ENCODE data around the gene KLHL29.
"Not testable (repeated sequence)": the region's sequence is repeated elsewhere in the genome, so short reads cannot be mapped to it uniquely, and the experiment has no call there.

KLHL29 gene

DNA sequence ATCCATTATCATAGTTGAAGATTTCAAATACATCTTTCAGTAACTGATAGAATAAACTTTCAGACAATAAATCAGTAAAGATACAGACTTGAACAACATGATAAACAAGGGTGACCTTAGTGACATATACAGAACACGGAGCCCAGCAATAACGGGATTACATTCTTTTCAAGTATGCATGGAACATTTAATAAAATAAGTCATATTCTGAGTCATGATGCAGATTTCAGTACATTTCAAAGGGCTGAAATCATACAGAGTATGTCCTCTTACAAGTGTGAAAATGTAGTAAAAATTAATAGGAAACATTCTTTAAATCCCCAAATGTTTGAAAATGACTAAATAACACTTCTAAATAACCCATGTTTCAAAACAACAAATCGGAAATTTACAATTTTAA, 17.2 kb upstream of the KLHL29 start:
- DNase-seq (ENCODE audit: low read depth), result no peak

DNA sequence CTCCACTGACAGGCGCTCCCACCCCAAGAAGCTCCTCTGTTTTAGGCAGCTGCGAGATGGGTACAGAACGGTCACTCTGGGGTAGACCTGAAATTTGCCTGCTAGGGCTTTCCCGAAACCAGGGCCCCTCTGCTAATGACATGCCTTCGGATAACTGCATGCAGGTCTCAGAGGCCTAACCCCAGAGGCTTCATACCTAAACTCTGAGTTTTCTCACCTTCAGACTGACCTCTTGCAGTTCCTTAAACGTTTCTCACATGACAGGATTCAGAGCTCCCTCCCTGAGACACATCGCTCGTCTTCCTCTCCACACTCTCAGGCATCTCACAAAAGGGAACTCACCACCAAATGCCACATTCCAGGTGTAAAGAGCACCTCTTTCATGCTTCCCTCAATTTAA, 11.3 kb upstream of the KLHL29 start:
- no peak for DNase-seq (ENCODE audit: low read depth)

DNA sequence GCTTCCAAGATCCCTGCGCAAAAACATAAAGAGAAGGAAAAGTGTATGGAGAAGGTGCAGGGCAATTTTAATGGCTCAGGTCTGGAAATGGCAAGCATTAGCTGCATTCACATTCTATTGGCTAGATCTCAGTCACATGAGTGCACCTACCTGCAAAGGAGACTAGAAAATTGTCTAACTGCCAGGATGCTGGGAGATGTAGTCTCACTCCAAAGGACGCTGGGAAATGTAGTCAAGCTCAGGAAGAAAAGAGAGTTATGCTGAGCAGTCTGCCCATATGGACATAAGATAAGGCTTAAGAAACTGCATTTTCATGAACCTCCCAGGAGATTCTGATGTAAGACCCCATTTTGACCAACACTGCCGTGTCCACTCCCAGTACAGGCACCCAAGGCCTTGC, 9.5 kb upstream of the KLHL29 start:
- no peak for DNase-seq (ENCODE audit: low read depth)

DNA sequence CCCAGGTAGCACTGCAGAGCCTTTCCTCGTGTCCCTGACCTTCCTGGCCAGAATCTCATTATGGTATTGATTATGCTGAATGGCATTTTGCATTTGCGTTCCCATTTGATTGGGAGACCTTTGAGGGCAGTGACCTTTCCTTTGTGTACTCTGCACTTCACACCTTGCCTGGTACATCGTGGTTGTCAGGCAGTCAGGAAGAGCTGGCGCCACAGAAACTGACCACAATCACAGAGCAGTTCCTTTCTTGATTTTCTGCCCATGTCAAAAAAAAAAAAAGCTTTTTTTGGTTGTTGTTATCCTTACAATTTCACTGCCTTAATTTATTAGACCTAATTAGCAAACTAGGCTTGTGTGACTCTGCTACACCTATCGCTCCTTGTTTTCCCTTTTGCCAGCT, 8.9 kb upstream of the KLHL29 start:
- DNase-seq (ENCODE audit: low read depth), result no peak

DNA sequence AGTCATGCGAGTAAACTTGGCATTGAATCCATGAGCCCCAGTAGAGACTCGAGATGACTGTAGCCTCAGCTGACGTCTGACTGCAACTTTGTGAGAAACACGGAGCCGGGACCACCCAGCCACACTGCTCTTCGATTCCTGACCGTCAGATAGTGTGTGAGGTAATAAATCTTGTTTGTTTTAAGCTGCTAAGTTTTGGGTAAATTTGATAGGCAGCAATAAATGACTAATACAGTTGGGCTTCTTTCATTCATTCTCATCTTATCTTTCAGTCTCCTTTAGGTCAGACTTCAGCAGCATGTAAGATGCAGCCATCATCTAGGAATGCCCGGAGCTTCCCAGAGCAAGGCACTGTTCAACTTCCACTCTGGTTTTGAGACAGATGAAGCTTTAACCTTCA, 8.0 kb upstream of the KLHL29 start:
- no peak for DNase-seq (ENCODE audit: low read depth)

DNA sequence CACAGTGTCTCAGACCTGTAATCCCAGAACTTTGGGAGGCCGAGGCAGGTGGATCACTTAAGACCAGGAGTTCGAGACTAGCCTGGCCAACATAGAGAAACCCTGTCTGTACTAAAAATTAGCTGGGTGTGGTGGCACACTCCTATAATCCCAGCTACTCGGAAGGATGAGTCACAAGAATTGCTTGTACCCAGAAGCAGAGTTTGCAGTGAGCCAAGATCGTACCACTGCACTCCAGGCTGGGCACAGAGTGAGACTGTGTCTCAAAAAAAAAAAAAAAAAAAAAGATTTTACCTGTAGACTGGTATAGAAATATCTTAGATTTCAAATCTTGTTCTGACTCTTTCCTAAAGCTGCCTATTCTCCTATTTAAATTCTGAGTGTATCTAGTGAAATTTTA, 7.2 kb upstream of the KLHL29 start:
- DNase-seq (ENCODE audit: low read depth), result no peak

DNA sequence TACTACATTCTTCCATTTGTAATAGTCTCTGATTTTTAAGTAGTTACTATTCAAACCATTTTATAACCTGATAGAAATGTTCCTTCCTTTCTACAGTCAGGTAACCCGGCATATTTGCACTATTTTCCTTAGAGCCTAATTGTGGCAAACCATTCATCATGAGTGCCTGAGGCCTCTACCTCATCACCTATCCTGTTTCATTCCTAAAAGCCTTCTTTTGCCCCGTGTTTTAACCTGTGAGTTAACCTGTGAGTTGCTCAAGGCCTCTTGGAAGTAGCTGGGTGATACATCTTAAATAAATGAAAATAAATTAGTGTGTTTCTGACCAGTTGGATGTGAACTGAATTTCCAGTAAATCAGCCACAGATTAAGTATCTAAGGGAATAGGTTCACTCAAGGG, 6.5 kb upstream of the KLHL29 start:
- DNase-seq (ENCODE audit: low read depth), result no peak

DNA sequence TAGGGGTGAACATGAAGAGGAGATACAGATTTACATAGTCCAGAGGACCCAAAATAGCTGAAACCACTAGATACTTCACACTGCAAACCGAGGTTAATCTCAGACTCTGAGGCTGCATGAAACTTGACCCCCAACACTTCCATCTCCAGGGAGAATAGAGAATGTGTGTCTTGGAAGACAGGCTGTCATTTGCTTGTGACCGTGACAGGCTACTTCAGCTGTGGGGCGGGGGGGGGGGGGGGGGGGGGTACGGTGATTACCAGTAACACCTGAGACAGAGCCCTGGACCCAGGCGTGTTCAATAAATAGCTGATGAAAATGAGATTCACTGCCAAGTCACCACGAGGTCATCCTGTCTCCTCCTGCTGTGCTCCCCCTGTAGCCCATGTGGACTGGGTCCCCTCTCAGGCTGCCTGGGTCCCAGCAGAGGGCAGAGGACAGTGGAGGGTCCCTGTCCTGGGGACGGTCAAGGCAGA, 5.7 kb upstream of the KLHL29 start:
- no peak for DNase-seq (ENCODE audit: low read depth)

DNA sequence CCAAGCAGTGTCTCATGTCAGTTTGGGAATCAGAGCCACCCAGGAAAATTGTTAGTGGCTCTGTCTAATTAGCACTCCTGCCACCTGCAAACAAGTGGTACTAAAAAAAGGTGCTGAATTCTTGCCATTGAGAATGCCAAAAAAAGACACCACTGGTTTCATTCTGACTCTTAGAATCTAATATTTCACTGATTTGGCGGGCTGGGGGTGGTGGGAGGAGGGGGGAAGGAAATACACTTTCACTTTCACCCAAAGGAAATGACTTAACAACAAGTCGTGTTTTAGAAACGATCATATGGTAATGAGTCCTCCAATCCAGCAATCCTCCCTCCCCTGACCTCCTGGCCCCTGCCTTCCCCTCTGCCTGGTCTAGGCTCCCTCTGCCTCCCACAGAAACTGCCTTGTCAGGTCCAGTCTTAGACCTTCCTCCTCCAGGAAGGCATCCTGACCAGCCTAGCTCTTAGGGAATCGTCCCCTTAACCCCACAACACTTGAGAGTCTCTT, 4.4 kb upstream of the KLHL29 start:
- DNase-seq (ENCODE audit: low read depth), result no peak

DNA sequence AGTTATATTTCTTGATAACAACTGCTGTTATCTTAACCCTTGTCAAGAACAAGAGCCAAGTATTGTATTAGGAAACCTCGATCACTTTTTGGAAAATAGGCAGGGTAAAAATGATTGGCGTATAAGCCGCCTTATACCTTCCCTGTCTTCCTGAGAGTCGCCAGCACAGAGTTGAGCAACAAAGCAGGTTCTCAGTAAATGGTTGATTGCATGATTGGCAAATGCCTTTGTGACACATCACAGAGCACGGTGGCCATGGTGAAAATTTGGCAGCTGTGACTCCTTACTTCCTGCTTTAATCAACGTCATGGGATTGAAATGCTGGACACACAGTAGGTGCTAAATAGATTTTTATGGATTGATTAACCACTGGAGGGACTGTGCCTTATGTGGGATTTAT, 3.9 kb upstream of the KLHL29 start:
- DNase-seq (ENCODE audit: low read depth), result no peak

DNA sequence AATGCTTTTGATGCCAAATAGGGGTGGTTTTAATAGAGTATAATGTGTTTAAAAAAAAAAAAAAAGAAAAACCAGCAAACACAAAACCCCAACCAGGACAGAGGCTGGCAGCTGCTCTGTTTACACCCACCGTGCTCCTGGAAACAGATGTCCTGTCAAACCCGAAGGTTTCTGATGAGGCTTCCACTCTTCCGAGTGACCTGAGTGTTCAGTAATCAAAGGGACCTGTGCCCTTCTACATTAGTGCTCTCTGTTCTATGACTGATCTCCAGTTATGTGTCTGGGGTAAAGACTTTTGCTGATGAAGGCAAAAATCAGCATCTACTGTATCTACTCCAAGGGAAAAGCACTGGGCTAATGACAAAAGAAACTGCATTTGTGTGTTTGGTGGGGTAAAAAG, 3.5 kb upstream of the KLHL29 start:
- DNase-seq (ENCODE audit: low read depth), result no peak

DNA sequence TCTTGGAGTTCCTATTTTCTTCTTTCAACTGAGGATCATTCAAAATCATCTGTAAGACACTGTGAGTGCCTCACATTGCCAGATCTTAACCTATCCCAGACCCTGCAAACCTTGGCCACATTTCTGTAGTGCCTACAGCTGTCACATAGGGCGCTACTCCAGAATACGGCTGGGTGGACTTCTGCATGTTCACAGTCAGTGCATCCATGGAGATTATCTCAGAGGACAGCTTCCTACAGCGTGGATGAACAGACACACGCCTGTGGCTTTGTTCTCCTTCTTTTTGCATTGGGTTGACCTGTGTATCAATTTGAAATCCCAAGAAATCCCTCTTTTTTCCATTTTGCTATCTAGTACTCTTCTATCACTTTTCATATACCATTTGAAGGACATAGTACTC, 1.9 kb upstream of the KLHL29 start:
- DNase-seq (ENCODE audit: low read depth), result no peak

DNA sequence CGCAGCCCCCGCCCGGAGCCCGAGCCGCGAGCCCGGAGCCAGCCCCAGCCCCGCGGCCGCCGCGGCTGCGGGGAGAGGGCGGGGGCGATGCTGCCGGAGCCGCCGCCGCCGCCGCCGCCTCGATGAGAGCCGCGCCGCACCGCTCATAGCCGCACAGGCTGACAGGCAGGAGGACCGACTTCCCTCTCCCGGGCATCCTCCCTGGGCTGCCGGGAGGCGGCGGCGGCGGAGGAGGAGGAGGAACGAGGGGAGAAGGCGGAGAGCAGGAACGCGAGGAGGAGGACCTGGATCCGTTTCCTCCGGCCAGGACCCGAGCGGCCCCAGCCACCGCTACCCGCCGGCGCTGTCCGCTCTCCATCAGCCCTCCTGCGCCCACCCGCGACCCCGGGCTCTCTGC, 370 bp downstream of the KLHL29 start:
- DNase-seq (ENCODE audit: low read depth), result no peak

DNA sequence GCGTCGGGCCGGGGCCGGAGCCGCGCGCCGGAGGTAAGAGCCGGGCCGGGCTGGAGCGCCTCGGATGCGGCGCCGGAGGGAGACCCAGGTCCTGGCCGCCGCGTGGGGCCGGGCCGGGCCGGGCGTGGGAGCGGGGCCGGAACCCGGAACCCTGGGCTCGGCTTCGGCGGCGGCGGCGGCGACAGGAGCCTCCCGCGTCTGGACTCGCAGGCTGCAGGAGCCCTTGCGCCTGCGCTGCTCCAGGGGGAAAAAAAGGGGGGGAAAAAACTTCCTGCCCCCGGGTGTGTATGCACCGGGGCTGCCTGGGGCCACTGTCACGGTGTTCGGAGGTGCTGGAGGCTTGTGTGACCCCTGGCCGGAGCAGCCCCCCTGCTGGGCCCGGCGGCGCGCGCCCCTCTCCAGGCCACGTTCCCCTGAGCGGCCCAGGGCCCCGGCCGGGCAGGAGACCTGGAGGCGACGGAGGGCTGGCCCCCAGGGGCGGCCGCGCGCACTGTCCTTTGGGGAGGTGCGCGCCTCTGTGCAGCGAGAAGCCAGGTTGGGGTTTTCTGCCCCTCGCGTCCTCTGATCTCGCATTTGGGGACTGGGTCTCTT, 864 bp downstream of the KLHL29 start:
- no peak for DNase-seq (ENCODE audit: low read depth)

DNA sequence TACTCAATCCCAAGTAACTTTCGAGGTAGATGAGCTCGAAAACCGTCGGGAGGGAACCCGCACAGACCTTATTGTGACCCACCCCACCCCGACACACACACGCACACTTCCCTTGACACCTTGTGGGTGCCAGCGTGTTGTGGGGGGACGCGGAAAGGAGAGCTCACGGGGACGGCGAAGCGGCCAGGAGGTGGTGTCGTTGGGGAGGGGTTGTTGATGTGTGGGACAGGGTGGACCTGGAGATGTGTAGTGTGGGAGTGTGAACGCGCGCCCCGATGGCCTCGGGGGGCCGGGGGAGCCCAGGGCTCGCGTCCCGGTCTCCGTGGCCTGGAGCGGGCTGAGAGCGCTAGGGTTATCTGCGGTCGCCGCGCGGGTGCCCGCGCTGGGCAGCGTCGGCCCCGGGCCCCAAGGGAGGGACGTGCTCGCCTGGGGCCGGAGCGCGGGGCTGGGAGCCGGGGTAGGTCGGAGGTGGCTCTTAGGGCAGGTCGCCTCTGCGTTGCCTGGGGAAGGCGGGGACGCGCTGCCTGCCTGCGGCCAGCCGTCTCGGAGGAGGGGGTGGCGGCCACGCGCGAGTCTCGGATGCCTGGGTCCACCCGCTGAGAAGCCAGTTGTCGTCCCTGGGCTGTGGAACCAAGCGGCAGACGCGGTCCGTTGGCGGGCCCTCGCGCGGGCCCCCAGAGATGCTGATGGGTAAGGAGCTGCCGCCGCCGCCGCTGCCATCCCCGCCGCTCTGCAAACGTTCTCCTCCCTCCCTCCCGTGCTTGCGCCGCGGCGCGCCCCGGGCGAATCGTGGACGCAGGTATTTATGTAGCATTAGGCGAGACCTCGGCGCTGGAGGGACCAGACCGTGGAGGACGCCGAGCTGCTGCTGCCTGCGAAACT, 1.6 kb downstream of the KLHL29 start:
- no peak for DNase-seq (ENCODE audit: low read depth)

DNA sequence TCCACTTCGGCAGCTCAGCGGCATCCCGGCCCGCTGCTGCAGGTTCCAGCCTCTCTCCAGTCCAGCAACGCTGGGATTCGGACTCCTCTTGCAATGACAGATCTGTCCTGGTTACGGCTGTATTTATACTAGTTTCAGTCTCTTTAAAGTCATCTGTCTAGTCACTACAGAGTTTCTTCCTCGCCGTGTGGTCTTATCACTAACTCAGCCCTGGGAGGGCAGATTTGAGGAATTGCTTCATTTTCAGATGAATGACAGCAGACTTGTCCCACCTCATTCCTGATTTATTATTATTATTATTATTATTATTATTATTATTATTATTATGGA, 2.2 kb downstream of the KLHL29 start:
- DNase-seq (ENCODE audit: low read depth), result no peak

DNA sequence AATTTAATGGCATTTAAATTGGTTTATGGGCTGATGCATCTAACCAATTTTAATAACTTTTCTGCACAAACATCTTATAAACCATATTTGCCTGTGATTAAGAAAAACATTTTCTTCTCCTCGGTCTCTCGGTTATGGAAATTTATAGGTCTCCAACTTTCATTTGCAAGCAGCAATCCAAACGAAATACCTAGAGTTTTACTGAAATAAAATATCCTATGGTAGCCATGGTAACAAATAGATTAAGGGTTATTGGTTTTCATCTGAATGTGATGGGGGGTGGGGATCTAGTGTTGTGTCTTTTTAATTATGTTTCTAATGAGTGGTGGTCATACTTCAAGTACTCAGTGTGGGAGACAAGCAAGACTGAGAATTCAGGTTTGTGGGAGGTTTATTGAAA, 2.9 kb downstream of the KLHL29 start:
- DNase-seq (ENCODE audit: low read depth), result no peak

DNA sequence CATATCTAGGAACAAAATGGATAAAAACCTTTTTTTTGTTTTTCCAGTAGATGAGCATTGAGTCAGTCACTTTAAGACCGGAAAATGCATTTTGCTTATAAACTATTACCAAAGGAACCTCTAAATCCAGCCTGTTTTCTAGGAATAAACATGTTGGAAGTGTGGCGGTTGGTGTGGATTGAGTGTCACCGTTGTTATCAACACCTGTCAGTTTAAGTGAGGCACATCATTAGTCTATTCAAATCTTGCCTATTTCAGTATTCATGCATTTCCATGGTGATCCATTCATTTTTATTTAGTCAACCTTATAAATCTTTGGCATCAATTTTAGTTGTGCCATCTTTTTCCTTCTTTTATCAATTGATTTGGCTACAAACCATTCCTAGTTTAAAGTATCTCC, 3.3 kb downstream of the KLHL29 start:
- DNase-seq (ENCODE audit: low read depth), result no peak

DNA sequence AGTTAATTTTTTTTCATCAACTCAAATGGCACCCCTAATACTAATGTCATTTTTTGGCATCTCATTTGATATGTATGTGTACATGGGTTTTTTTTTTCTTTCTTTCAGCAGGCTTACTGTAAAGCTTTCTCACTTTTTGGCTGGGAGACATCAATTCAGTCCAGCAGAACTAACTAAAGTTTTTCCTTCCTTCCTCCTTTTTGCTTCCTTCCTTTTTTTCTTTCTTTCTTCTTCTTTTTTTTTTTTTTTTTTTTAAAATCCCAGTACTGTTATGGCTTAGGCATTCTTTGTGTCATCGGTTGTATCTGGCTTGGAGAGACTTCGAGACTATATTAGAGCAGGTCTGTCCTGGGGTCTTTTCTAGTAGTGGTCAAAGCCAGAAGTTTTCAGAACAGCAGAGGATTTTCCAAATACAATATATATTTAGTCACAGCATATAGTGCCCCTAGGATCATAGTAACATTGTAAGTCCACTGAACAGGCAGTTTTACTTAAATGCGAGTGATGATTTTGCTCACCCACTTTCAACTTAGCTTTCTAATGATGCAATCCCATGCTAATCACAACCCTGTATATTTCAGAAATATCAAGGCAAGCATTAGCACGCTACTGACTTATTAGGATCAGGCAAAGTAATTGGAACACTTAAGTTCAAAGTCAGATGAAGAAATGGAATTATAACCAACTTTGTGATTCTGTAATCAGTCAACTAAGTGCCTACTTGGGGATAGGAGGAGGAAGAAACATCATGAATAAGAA, 4.0 kb downstream of the KLHL29 start:
- no peak for DNase-seq (ENCODE audit: low read depth)

DNA sequence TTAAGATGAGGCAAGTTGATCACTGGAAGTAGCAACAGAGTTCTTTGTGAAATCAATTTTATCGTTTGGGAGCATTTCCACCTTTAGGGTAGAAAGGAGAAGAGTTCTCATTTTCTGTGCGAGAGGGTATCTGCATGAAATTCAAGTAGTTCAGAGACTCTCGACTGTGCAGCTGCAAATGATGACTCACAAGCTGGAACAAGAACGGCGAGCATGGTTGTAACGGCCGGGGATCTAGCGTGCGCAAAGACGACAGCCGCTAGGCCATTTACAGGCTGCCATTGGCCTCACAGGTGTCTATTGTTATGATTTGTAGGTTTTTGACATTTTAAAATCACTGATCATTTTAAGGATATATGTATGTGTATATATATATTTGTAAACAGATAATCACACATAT, 5.2 kb downstream of the KLHL29 start:
- DNase-seq (ENCODE audit: low read depth), result no peak

DNA sequence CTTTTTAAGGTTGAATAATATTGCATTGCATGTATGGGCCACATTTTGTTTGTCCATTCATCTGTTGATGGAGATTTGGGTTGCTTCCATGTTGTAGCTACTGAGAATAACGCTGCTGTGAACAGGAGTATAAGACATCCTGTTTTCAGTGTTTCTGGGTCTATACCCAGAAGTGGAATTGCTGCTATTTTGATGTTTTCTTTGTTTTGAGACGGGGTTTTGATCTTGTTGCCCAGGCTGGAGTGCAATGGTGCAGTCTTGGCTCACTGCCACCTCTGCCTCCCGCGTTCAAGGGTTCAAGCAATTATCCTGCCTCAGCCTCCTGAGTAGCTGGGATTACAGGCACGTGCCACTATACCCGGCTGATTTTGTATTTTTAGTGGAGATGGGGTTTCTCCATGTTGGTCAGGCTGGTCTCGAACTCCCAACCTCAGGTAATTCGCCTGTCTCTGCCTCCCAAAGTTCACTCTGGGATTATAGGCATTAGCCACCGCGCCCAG, 6.3 kb downstream of the KLHL29 start:
- not testable (repeated sequence) for DNase-seq (ENCODE audit: low read depth)

DNA sequence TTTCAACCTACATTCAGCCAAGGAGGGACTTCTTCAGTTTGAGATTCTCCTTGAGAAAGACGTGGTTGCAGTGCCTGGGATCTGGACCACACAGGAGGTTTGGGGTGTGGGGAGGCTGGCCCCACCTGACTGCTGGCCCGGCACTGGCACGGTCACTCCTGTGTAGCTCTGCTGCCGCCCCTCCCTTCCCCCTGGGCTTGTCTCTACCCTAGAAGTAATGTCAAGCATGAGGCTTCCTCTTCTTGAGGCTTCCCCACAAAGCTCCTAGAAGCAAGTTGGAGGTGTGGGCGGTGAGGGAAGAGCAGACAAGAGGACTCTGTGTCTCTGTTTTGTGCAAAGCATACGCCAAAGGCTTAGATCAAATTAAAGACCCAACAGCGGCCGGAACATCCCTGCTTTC, 8.7 kb downstream of the KLHL29 start:
- no peak for DNase-seq (ENCODE audit: low read depth)

DNA sequence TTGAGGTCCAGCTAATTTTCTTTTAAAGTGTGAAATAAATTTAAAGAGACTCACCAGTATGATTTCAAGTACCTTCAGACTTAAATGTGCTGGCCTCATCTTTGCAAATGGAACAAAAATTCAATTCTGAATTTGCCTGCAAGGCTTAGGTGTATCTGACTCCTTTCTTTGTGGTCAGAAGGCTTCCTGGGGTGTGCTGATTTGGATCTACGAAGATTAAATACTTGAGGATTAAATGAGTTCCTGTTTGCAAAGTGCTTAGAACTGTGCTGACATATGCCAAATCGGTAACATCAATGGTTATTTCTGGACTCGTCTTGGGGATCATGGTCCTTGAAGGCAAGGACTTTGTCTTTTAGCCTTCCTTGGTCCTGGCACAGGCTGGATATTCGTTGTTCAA, 9.7 kb downstream of the KLHL29 start:
- DNase-seq (ENCODE audit: low read depth), result no peak
